ENCODE measurements around the gene HSFX4.
"Not testable (repeated sequence)": the region's sequence is repeated elsewhere in the genome, so short reads cannot be mapped to it uniquely, and the experiment has no call there.

Gene HSFX4

GRCh38 chrX:149929400-149929799, at the start of gene HSFX4:
TSS of gene HSFX4 (plus strand) at chrX:149929573. CDS start at chrX:149929645, 72 bp downstream.
- not testable (repeated sequence) for DNase-seq (ENCODE audit: extremely low read depth in 1 of 2, low read depth in 1 of 2)

DNA sequence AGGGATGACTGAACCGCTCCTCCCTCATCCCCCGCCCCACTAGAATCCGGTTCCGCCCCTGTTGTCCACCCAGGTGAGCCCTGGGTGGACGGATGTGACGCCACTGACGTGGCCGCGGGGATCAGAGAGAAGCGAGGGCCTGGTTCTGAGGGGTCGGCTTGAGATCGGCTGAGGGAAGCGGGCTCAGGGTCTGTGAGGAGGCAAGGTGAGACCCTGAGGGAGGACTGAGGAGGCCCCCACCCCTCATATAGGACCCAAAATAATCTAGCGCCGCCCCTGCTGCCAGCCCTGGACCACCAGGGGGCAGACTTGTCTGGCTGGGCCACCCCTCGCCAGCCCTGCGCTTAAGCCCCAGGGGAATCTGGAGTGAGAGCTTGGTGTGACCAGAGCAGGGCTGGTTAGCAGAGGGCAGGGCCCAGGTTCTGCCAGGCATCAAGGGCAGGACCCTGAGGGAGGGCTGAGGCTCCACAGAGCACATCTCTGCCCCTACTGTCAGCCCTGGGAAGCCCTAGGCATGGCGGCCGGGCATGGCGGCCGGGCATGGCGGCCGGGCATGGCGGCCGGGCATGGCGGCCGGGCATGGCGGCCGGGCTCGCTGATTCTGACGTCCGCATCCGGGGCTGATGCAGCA, 48.2 kb upstream of the HSFX4 start, which contains the start of gene MAGEA8:
Gene MAGEA8 (plus strand): TSS at position 103 of the 631 bp plus-strand sequence. CDS start 3,090 bp downstream, outside the sequence.
- no peak for DNase-seq (ENCODE audit: extremely low read depth in 1 of 2, low read depth in 1 of 2)

DNA sequence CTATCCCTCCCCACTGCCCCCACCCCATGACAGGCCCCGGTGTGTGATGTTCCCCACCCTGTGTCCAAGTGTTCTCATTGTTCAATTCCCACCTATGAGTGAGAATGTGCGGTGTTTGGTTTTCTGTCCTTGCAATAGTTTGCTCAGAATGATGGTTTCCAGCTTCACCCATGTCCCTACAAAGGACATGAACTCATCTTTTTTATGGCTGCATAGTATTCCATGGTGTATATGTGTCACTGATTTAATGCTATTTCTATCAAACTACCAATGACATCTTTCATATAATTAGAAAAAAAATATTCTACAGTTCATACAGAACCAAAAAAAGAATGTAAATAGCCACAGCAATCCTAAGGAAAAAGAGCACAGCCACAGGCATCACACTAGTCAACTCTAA, 38.5 kb upstream of the HSFX4 start:
- DNase-seq (ENCODE audit: extremely low read depth in 1 of 2, low read depth in 1 of 2): not testable (repeated sequence)

DNA sequence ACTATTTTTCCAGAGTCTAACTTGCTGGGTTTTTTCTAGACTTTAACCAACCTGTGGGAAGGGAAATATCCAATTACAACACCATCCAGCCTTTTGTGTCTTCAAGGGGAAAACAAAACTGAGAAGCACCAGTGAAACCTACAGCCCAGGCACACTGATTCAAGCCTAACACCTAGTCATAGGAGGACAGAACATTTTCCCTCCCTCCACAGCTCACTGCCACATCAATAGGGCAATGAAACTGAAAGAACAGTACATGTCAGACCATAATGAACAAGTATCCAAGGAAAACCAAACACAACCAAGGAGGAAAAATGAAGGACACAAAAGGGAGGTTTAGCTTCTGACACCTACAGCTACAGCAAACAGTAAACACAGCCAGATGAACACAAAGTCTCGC, 30.8 kb upstream of the HSFX4 start:
- no peak for DNase-seq (ENCODE audit: extremely low read depth in 1 of 2, low read depth in 1 of 2)

- no peak for DNase-seq (ENCODE audit: extremely low read depth in 1 of 2, low read depth in 1 of 2)
Observed at GRCh38 chrX:149903889-149904748, 25.3 kb upstream of the HSFX4 start.

- DNase-seq (ENCODE audit: extremely low read depth in 1 of 2, low read depth in 1 of 2): no peak
Observed at GRCh38 chrX:149908308-149908707, 21.1 kb upstream of the HSFX4 start.

GRCh38 chrX:149908727-149909126, 20.6 kb upstream of the HSFX4 start:
- DNase-seq (ENCODE audit: extremely low read depth in 1 of 2, low read depth in 1 of 2): no peak

GRCh38 chrX:149909324-149910177, 19.8 kb upstream of the HSFX4 start:
- DNase-seq (ENCODE audit: extremely low read depth in 1 of 2, low read depth in 1 of 2): no peak

DNA sequence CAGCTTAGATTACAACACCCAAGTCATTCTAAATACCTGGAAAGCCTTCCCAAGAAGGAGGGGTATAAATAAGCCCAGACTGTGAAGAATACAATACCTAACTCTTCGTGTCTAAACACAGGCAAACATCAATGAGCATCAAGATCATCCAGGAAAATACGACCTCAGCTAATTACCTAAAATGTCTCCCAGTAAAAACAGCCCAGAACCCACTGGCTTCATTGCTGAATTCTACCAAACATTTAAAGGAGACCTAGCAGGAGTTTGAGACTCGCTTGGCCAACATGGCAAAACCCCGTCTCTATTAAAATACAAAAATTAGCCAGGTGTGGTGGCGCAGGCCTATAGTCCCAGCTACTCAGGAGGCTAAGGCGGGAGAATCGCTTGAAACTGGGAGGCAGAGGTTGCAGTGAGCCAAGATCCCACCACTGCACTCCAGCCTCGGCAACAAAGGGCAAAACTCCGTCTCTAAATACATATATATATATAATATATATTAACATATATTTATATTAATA, 19.1 kb upstream of the HSFX4 start:
- DNase-seq (ENCODE audit: extremely low read depth in 1 of 2, low read depth in 1 of 2): no peak

DNA sequence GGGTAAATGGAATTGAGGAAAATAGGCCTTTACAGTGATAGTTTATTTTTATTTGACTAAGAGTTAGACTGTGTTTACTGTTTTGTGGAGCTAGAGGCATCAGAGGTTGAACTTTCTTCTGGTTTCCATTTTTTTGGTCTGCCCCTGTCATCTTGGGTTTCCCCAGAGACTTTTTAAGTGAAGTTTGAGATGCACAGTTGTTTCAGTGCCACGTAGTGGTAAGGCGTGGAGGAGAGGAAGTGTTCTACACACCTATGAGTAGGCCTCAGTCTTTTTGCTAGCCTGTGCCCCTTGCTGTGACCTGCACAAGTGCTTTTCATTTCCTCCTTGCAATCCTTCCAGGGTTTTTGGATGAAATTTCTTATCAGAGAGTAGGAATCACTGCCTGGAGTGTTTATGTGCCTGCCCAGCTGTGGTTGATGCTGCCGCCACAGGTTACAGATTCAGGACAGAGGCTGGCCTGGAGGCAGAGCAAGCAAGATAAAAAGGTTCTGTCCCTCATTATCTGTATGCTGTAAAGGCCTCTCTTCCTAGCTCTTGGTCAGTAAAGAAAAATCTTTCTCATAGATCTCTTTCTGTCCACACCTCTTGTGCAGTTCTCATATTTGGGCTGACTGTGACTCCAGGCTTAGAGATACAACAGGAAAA, 12.5 kb upstream of the HSFX4 start:
- no peak for DNase-seq (ENCODE audit: extremely low read depth in 1 of 2, low read depth in 1 of 2)

GRCh38 chrX:149923836-149924235, 5.5 kb upstream of the HSFX4 start:
- DNase-seq (ENCODE audit: extremely low read depth in 1 of 2, low read depth in 1 of 2): not testable (repeated sequence)

DNA sequence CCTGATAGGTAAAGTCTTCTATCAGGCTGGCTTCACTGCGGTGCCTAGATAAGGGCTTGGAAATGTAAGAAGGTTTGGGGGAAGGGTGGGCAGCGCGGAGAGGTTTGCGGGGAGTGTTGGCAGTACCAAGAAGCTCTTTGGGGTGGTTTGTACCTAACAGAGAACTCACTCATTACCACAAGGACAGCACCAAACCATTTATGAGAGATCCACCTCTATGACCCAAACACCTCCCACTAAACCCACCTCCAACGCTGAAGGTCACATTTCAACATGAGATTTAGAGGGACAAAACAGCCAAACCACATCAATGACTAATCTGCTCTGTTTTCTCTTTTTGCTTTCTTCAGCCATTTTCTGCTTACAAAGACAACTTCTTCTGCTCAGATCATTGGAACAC, 4.9 kb upstream of the HSFX4 start:
- DNase-seq (ENCODE audit: extremely low read depth in 1 of 2, low read depth in 1 of 2): not testable (repeated sequence)

GRCh38 chrX:149927245-149927963, 2.0 kb upstream of the HSFX4 start:
- not testable (repeated sequence) for DNase-seq (ENCODE audit: extremely low read depth in 1 of 2, low read depth in 1 of 2)

- DNase-seq (ENCODE audit: extremely low read depth in 1 of 2, low read depth in 1 of 2): not testable (repeated sequence)
Observed at GRCh38 chrX:149927964-149928258, 1.5 kb upstream of the HSFX4 start.

DNA sequence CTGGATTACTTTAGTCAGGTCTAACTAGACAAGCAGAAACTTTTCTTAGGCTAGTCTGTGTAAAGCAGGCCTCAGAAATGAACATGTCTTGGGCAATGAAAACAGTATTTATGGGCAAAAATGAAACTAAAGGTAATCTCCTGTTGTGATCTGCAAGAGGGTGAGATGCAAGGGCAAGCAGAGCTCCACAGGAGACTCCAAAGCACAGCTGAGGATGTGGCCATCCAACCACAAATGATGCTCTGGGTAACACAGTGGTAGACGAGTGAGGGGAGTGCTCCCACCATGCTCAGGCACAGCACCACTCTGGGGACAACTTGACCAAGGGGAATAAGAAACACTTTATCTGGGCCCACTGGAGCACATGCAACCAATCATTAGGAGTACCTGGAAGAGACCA, 738 bp upstream of the HSFX4 start:
- not testable (repeated sequence) for DNase-seq (ENCODE audit: extremely low read depth in 1 of 2, low read depth in 1 of 2)

- DNase-seq (ENCODE audit: extremely low read depth in 1 of 2, low read depth in 1 of 2): not testable (repeated sequence)
Observed at GRCh38 chrX:149931355-149931754, 2.0 kb downstream of the HSFX4 start.

- DNase-seq (ENCODE audit: extremely low read depth in 1 of 2, low read depth in 1 of 2): not testable (repeated sequence)
Observed at GRCh38 chrX:149932150-149932549, 2.8 kb downstream of the HSFX4 start.

DNA sequence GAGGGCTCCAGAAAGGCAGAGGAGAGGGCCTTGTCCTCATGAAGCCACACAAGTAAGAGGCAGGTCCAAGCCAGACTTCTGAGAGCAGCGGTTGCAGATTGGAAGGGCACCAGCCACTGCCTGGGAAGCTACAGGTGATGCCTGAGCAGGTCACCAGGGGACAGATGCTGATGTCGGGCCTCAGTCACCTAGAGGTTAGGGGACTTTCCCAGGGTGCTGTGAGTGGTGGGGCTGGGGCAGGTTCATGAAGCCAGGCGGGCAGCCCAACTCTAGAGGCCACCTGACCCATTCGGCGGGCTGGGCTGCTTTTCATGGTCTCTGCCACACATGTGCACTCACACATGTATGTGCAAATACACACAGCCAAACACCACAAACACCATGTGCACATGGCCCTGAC, 3.6 kb downstream of the HSFX4 start:
- DNase-seq (ENCODE audit: extremely low read depth in 1 of 2, low read depth in 1 of 2): not testable (repeated sequence)

DNA sequence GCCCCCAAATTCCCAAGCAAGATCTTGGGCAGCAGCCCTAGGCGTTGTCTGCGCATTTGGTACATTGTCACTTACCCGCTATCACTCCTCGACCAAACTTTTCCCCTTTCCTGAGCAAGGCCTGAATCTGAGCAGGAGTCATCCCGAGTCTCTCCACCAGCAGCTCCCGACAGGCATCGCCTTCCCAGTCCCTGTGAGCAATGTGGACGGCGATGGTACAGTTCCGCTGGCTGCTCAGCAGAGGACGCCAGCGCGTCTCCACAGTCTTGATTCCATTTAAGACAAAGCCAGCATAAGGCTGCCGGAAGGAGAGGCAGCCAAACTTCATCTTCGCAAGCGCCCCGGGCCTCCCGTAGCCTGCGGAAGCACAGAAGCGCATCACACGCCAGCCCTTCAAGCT, 4.2 kb downstream of the HSFX4 start:
- DNase-seq (ENCODE audit: extremely low read depth in 1 of 2, low read depth in 1 of 2): not testable (repeated sequence)

DNA sequence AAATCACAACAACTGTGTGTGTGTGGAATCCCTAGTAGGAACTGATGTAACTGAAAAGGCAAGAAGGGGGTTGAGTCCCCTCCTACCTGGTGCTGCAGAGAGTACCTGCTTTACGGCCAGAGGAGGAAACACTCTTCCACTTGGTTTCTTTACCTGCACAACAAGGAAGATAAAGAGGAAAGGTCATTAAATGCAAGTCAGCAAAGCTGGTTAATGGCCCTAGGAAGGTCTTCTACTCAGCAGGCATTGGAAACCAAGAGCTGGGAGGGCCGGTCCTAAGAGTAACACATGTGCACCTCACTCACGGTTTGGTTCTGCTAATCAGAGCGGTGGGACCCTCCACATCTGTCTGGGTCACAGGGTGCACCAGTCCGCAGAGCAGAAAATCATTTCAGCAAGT, 8.0 kb downstream of the HSFX4 start:
- not testable (repeated sequence) for DNase-seq (ENCODE audit: extremely low read depth in 1 of 2, low read depth in 1 of 2)

Measured in stimulated activated CD8-positive, alpha-beta memory T cell treated with anti-CD3 and anti-CD28 coated beads, Interleukin-7, amount 100 ng/mL, for 48 hours (primary cell).